K562 (cell line): ENCODE measurements around the gene POU2F1. TPM values are rescaled to one million over a fixed set of nuclear protein-coding genes. Genes with fewer than 3 reads are reported as not detected.

Experiments used
- ATAC-seq: fragments of 200-7000 bp; cut with Tn5 transposase; 3 replicates; pipeline ENCODE4 v1.9.1; 2020; ENCODE audit warnings: moderate library complexity
- BruUV-seq: library from RNA; stranded (reverse); fragments of 400-500 nt; replicated peaks from 2 replicates; lab custom pipeline; 2021; lab: Mats Ljungman, UMichigan
- CTCF ChIA-PET: fragments of 300-600 bp; formaldehyde crosslinking; extraction: SDS; loops from one replicate; lab custom pipeline; 2021; ENCODE audit warnings: low intra/inter-chr PET ratio; lab: Yijun Ruan, JAX
- POLR2A ChIA-PET: fragments of 300-600, 350-650 bp; sonication (Branson Sonifier 250); formaldehyde crosslinking; extraction: SDS; loops from one replicate; lab custom pipeline; 2021; ENCODE audit warnings: antibody characterized with exemption, inconsistent platforms; lab: Yijun Ruan, JAX
- DNase-seq, 4 experiments: peaks; one replicate each; pipeline versions ENCODE4 v3.0.0 to v3.0.0-alpha.2; 2011 to 2018; ENCODE audit warnings: low spot score in 3 of 4, mixed read lengths in 3 of 4; ENCODE audit errors: extremely low read depth in 1 of 4
- FAIRE-seq: peaks from 2 replicates; lab custom pipeline; 2011; peaks lifted over from hg19 to GRCh38; lab: Jason Lieb, UNC
- H2AFZ ChIP-seq: 2 replicates; pipeline ENCODE4 v1.6.0; 2011; ENCODE audit warnings: low read depth, low read length, control low read depth, inconsistent platforms
- H3K27ac ChIP-seq: fragments of 200-600 bp; 3 replicates; pipeline ENCODE4 v1.8.0; 2011; ENCODE audit warnings: low read depth, mild to moderate bottlenecking, control low read depth, inconsistent platforms, low read length, moderate library complexity, mixed read lengths; ENCODE audit errors: extremely low read depth
- H3K27me3 ChIP-seq, 2 experiments: fragments of 300-600 bp in 1 of 2; 2 replicates in 1 of 2; 3 replicates in 1 of 2; pipeline versions ENCODE4 v1.6.0 to v1.8.0; 2011; ENCODE audit warnings: inconsistent platforms in 2 of 2, low read length in 2 of 2, mild to moderate bottlenecking in 1 of 2, mixed read lengths in 1 of 2, moderate library complexity in 1 of 2; ENCODE audit not compliant: control insufficient read depth in 2 of 2, insufficient read depth in 2 of 2
- H3K36me3 ChIP-seq: fragments of 300-600 bp; 3 replicates; pipeline ENCODE4 v1.8.0; 2011; ENCODE audit warnings: mild to moderate bottlenecking, low read length, inconsistent platforms; ENCODE audit not compliant: control insufficient read depth, insufficient read depth
- H3K4me1 ChIP-seq, 2 experiments: fragments of 200-600 bp in 1 of 2; replicated peaks in 1 of 2; 2 replicates in 1 of 2; 3 replicates in 1 of 2; pipeline versions ENCODE4 v1.5.1 to v1.8.0; 2011; ENCODE audit warnings: inconsistent platforms in 2 of 2, low read length in 2 of 2, mild to moderate bottlenecking in 1 of 2, mixed read lengths in 1 of 2, moderate library complexity in 1 of 2; ENCODE audit not compliant: control insufficient read depth in 2 of 2, insufficient read depth in 2 of 2
- H3K4me2 ChIP-seq: 2 replicates; pipeline ENCODE4 v1.6.1; 2011; ENCODE audit warnings: low read length, control low read depth, inconsistent platforms, mixed read lengths; ENCODE audit not compliant: insufficient read depth
- H3K4me3 ChIP-seq: fragments of 200-600 bp; sonication (generic), shearing (Covaris generic); 2 replicates; pipeline ENCODE4 v1.5.1; 2016; ENCODE audit warnings: control low read depth, inconsistent platforms
- H3K79me2 ChIP-seq: fragments of 200-600 bp; 3 replicates; pipeline ENCODE4 v1.8.0; 2011; ENCODE audit warnings: low read length, inconsistent platforms; ENCODE audit not compliant: control insufficient read depth, insufficient read depth
- H3K9ac ChIP-seq, 2 experiments: 2 replicates each; pipeline versions ENCODE4 v1.6.0 to v1.6.1; 2011; ENCODE audit warnings: low read depth in 2 of 2, low read length in 2 of 2, control low read depth in 1 of 2, inconsistent platforms in 1 of 2, mild to moderate bottlenecking in 1 of 2, mixed read lengths in 1 of 2; ENCODE audit not compliant: insufficient read depth in 1 of 2
- H3K9me1 ChIP-seq: one replicate; pipeline ENCODE4 v1.6.0; 2011; ENCODE audit warnings: inconsistent platforms, mild to moderate bottlenecking, low read length, moderate library complexity; ENCODE audit not compliant: control insufficient read depth, insufficient read depth
- H3K9me3 ChIP-seq: replicated peaks from 2 replicates; pipeline ENCODE4 v1.5.1; 2011; ENCODE audit warnings: low read depth, low read length, inconsistent platforms; ENCODE audit not compliant: control insufficient read depth, insufficient read depth
- H4K20me1 ChIP-seq: replicated peaks from 2 replicates; pipeline ENCODE4 v1.6.1; 2011; ENCODE audit warnings: low read length, inconsistent platforms, mixed read lengths; ENCODE audit not compliant: control insufficient read depth, insufficient read depth
- CBX2 ChIP-seq: fragments of 200-600 bp; sonication (generic); IDR thresholded peaks from one replicate; pipeline ENCODE4 v1.6.1; 2012; ENCODE audit warnings: mild to moderate bottlenecking, low read length, inconsistent platforms; ENCODE audit not compliant: insufficient read depth, poor library complexity, severe bottlenecking
- CREM ChIP-seq: IDR thresholded peaks from 2 replicates; pipeline ENCODE4 v1.6.1; 2014; ENCODE audit warnings: antibody characterized with exemption, low read depth
- MCM2 ChIP-seq: fragments of 450-650 bp; IDR thresholded peaks from 2 replicates; pipeline ENCODE4 v1.6.1; 2017; ENCODE audit warnings: low read depth, mild to moderate bottlenecking
- SIN3A ChIP-seq, 2 experiments: fragments of 150-350 bp in 1 of 2; IDR thresholded peaks; 2 replicates each; pipeline ENCODE4 v1.6.1; 2011 to 2016; ENCODE audit warnings: borderline replicate concordance in 2 of 2, low read depth in 2 of 2, low read length in 2 of 2, mild to moderate bottlenecking in 2 of 2, moderate library complexity in 2 of 2; ENCODE audit not compliant: control insufficient read depth in 1 of 2
- ZBED1 ChIP-seq: IDR thresholded peaks from 2 replicates; pipeline ENCODE4 v1.6.1; 2014
- ZNF263 ChIP-seq: sonication (generic); formaldehyde crosslinking; IDR thresholded peaks from 2 replicates; pipeline ENCODE4 v1.8.0; 2022; ENCODE audit warnings: mild to moderate bottlenecking, missing genetic modification reagents, borderline replicate concordance
- WGBS: fragments of 100-300 bp; shearing (Covaris generic); methylation state at CpG from one replicate; pipeline ENCODE4 v1.1.6; 2016; ENCODE audit warnings: low coverage, mixed read lengths; ENCODE audit not compliant: insufficient coverage; ENCODE audit errors: missing lambda C conversion rate; 5-methylcytosine and 5-hydroxymethylcytosine counted together
- in situ Hi-C: fragments of 300-500 bp; cut with MboI; formaldehyde crosslinking; loops from 4 replicates; pipeline ENCODE4 v1.15.0; 2018; ENCODE audit warnings: inconsistent platforms, mixed read lengths
- intact Hi-C: fragments of 100-400 bp; cut with micrococcal nuclease; formaldehyde crosslinking; loops from 2 replicates; pipeline ENCODE4 v1.14.2; 2022
- polyA plus RNA-seq, 8 experiments: library from polyadenylated mRNA; depleted of rRNA in 4 of 8; stranded (reverse) in 5 of 8; unstranded in 3 of 8; fragments of >200 nt; fragmentation: Nextera tagmentation in 2 of 8; fragmentation: Illumina TruSeq in 1 of 8; extraction: Ambion mirVana in 2 of 8; extraction: Trizol in 1 of 8; gene quantifications; 2 replicates each; pipeline versions ENCODE4 v1.2.1 to v1.2.3, GENCODE V29; 2011 to 2014; ENCODE audit warnings: inconsistent platforms in 1 of 8, missing spikeins in 1 of 8
- total RNA-seq, 7 experiments: library from RNA; depleted of rRNA in 6 of 7; stranded (reverse); fragments of >200 nt in 6 of 7; fragmentation: Illumina TruSeq in 2 of 7; extraction: Trizol in 2 of 7; gene quantifications; 2 replicates each; pipeline versions ENCODE4 v1.2.1 to v1.2.3, GENCODE V29; 2011 to 2021; ENCODE audit warnings: low replicate concordance in 1 of 7

The POU2F1 gene
- total and polyA plus RNA-seq, 9 of the 15 experiments (the other 6 are each of a cell fraction or from before 2014, with no cell fraction given): 2.6 to 22.3 (median 8.8) TPM

GRCh38 chr1:167457936-167458584, 237.4 kb downstream of the POU2F1 start:
- ChIA-PET CTCF (no interaction called here), POLR2A (interaction anchor here (0.6 to 1.6 kb wide), 3 partner anchors 9 to 11 kb away, joined by 3 to 6 read pairs (median 5); no protein-coding TSS in a partner anchor)
- Histone ChIP-seq H3K27ac (no peak overlapping the region), H3K79me2 (no peaks in the 10 kb centered on the region), H3K4me2 (no peak overlapping the region), H3K27me3 (peaks cover 38 to 65% of the 10 kb centered on the region in 2 experiments), H3K36me3 (no peaks in the 10 kb centered on the region), H3K9me1 (no peaks in the 10 kb centered on the region), H2AFZ (no peak overlapping the region), H3K4me1 (peaks cover 3 to 21% of the 10 kb centered on the region in 2 experiments), H3K4me3 (no peak overlapping the region), H3K9me3 (no peaks in the 10 kb centered on the region), H3K9ac (no peak overlapping the region), H4K20me1 (no peaks in the 10 kb centered on the region; the same call in 1 of the 2 replicates)
- WGBS: 14% methylated on average over 11 of the region's 11 CpGs
- TF ChIP-seq MCM2 (no peak), ZNF263 (CRISPR knock-in tag) (0 out of 2 replicates have a peak, but pooled peaks have one; percentile 6), ZBED1 (no peak), SIN3A (IDR thresholded peaks at IDR 0.05; ENCODE audit: borderline replicate concordance in 2 of 2, control insufficient read depth in 1 of 2, low read depth in 2 of 2, low read length in 2 of 2) (no peak), CREM (no peak), CBX2 (no peak)
- intact Hi-C loops: no loop called here
- ATAC-seq (no peak), FAIRE-seq (no peak), DNase-seq (no peak)
- in situ Hi-C loops: no loop called here
- no TSS peak for BruUV-seq
